Epithelial cell of proximal tubule (primary cell): Measurements from ENCODE around the gene TRPM3. TPM values are rescaled to one million over a fixed set of nuclear protein-coding genes. Genes with fewer than 3 reads are reported as not detected.

Experiments
- DNase-seq: peaks from one replicate; pipeline ENCODE4 v3.0.0-alpha.2; 2011; ENCODE audit warnings: low read depth
- H3K4me3 ChIP-seq: 2 replicates; pipeline ENCODE4 v1.5.1; 2011; ENCODE audit warnings: low read depth, mild to moderate bottlenecking, low read length
- CTCF ChIP-seq: conservative IDR thresholded peaks from 2 replicates; pipeline ENCODE4 v1.5.1; 2012; ENCODE audit warnings: low read depth, mild to moderate bottlenecking, low read length
- total RNA-seq: library from RNA; depleted of rRNA; stranded (reverse); fragments of >200 nt; gene quantifications from 2 replicates; pipeline ENCODE4 v1.2.3, GENCODE V29; 2015

TRPM3 gene
- total RNA-seq, 1 donor from 2014 or later: not detected

- no peak overlapping the region for H3K4me3 ChIP-seq
- no peak for TF ChIP-seq CTCF
- DNase-seq: no peak
Measured at GRCh38 chr9:70610287-70610644, 511.2 kb downstream of the TRPM3 start.

DNA sequence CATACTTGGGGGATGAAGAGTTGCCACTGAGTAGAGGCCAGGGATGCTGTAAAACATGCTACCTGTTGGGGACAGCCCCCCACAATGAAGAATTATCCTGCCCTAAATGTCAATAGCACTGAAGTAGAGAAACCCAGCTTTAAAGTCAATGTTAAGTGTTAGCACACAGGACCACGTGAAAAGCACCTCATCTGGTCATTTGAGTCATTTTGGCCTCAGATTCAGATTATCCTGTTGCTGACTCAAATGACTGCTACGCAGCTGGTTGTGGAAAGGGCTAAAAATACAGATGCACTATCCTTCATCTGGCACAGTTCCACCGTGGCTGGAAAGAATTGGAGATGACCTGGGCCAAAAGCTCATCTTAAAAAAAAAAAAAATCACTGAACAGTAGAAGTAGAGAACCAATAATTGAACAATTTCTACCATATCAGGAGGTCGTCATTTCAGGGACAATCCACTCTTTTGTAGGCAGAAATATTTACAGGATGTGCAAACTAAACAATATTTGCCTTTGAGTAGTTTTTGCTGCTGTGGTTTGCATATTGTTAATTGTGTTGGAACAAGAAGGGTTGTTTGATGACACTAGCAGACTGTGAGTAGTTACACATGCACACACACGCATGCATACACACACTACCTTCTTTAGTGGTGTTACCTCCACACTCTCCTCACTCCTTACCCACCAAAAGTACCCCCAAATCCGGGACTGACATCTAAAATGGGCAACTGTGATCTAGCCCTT, 511.7 kb downstream of the TRPM3 start:
- no peak for DNase-seq
- no peak for TF ChIP-seq CTCF
- H3K4me3 ChIP-seq: no peak overlapping the region

DNA sequence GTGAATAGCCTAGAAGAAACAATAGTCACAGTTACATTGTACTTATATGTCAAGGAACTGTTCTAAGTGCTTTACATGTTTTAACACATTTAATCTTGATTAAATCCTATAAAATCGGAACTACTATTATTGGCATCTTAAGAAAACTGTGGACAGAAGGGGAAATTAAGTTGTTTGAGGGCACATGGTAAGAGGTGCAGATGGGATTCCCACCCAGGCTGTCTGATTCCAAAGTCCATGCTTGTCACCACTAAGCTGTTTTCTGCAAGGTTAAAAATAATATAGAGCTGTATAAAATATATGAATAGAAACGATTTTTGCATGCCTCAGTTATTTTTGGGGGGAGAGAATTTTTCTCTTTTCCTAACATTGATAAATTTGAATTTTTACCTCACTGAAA, 512.4 kb downstream of the TRPM3 start:
- DNase-seq: no peak
- no peak for TF ChIP-seq CTCF
- no peak overlapping the region for H3K4me3 ChIP-seq

DNA sequence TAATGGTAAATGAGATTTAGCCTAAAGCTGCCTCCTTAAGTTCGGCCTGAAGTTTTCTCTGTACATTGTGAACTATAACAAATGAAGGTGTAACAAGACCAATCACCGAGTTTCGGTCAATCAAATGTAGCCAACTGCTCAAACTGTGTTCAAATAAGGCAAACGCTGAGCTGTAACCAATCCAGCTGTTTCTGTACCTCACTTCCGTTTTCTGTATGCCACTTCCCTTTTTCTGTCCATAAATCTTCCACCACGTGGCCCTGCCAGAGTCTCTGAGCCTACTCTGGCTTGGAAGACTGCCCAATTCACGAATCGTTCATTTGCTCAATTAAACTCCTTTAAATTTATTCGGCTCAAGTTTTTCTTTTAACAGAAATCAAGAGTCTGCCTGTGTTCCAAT, 513.5 kb downstream of the TRPM3 start:
- DNase-seq: no peak
- H3K4me3 ChIP-seq: no peak overlapping the region
- no peak for TF ChIP-seq CTCF

- no peak for DNase-seq
- no peak overlapping the region for H3K4me3 ChIP-seq
- no peak for TF ChIP-seq CTCF
Measured at GRCh38 chr9:70607329-70607728, 514.1 kb downstream of the TRPM3 start.

DNA sequence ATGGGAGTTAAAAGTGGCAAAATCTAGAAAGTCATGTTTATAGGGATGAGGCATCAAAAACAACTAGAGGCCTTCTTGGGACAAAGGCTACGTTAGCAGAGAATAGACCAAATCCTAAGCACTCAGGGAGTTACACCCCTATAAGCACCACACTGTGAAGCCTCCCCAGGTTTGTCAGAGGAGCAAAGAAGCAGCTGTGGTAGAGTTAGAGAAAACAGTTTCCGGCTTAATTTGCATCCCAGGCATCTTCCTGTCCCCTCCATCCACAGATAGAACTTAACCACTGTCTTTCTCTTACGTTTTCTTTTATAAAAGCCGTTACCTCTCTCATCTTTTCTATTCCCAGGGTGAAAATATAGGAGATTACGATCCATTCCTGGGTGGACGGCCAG, 518.4 kb downstream of the TRPM3 start:
- no peak overlapping the region for H3K4me3 ChIP-seq
- TF ChIP-seq CTCF: no peak
- no peak for DNase-seq

DNA sequence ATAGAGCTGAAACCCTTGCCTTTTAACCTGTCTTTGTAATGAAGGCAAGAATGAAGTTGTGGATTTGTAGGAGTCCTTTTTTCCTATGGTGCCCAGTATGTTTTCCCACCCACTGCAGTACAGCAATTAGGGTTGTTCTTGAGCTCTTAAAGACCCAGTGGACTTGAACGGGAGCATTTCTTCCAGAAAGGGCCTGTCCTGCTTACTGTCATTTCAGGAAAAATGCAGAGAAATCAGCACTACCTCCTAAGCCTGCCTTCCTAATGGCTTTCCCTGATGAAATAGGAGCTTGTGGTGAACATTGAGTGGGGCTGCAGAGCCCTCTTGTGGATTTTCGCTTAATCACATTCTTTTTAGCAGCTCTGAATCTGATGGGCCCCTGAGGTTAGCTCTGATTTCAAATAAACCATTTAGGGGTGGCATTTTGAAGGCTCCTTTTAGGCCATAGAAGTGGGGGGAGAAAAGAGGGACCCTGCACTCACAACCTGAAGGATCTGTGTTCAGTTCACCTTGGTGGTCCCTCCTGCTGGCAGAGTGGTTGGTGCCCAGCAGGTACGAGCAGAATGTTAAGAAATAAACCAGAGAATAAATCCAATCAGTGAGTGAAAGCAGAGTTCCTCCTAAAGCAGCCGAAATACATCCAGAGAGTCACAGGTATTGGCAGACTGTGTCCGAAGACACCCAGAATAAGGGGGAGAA, 519.0 kb downstream of the TRPM3 start:
- peak; percentile 45 for DNase-seq

More for the DNA sequence above, 519.0 kb downstream of the TRPM3 start:
- peak; percentile 86 for TF ChIP-seq CTCF
- no peak overlapping the region for H3K4me3 ChIP-seq
